NCI-H82 (cell line): Measurements from ENCODE around the gene KRT16.
"Not testable (repeated sequence)": the region's sequence is repeated elsewhere in the genome, so short reads cannot be mapped to it uniquely, and the experiment has no call there.

ENCODE experiments used
- DNase-seq: peaks from one replicate; lab custom pipeline; 2025; lab: John Stamatoyannopoulos, UW

The KRT16 gene

GRCh38 chr17:41647940-41648410, 35.4 kb upstream of the KRT16 start:
- peak; percentile 81 for DNase-seq

- no peak for DNase-seq
Measured at GRCh38 chr17:41647038-41647813, 34.7 kb upstream of the KRT16 start.

GRCh38 chr17:41642252-41643156, 29.9 kb upstream of the KRT16 start:
- DNase-seq, result no peak

- DNase-seq, result not testable (repeated sequence)
Measured at GRCh38 chr17:41640596-41640995, 28.0 kb upstream of the KRT16 start.

- DNase-seq, result no peak
Measured at GRCh38 chr17:41639492-41640473, 27.2 kb upstream of the KRT16 start.

- no peak for DNase-seq
Measured at GRCh38 chr17:41638941-41639340, 26.4 kb upstream of the KRT16 start.

- DNase-seq, result no peak
Measured at GRCh38 chr17:41638194-41638593, 25.6 kb upstream of the KRT16 start.

- DNase-seq, result no peak
Measured at GRCh38 chr17:41636652-41637051, 24.1 kb upstream of the KRT16 start.

- peak; percentile 47 for DNase-seq
Measured at GRCh38 chr17:41635121-41636097, 22.8 kb upstream of the KRT16 start.

GRCh38 chr17:41634639-41635038, 22.1 kb upstream of the KRT16 start:
- no peak for DNase-seq

- no peak for DNase-seq
Measured at GRCh38 chr17:41633556-41634199, 21.1 kb upstream of the KRT16 start.

GRCh38 chr17:41632482-41633105, 20.0 kb upstream of the KRT16 start:
- no peak for DNase-seq

- DNase-seq, result no peak
Measured at GRCh38 chr17:41631898-41632285, 19.3 kb upstream of the KRT16 start.

GRCh38 chr17:41631025-41631897, 18.7 kb upstream of the KRT16 start:
- no peak for DNase-seq

- DNase-seq, result no peak
Measured at GRCh38 chr17:41629826-41630670, 17.5 kb upstream of the KRT16 start.

- no peak for DNase-seq
Measured at GRCh38 chr17:41629316-41629715, 16.7 kb upstream of the KRT16 start.

- not testable (repeated sequence) for DNase-seq
Measured at GRCh38 chr17:41628621-41629255, 16.2 kb upstream of the KRT16 start.
